SH-SY5Y (cell line): ENCODE results near the gene NMNAT2.

Source experiments
- GATA2 ChIP-seq: IDR thresholded peaks from 2 replicates; pipeline ENCODE4 v1.6.1; 2011; ENCODE audit warnings: mild to moderate bottlenecking, low read depth, low read length
- GATA3 ChIP-seq: IDR thresholded peaks from 2 replicates; pipeline ENCODE4 v1.6.1; 2011; ENCODE audit warnings: low read depth, mild to moderate bottlenecking, low read length, moderate library complexity

DNA sequence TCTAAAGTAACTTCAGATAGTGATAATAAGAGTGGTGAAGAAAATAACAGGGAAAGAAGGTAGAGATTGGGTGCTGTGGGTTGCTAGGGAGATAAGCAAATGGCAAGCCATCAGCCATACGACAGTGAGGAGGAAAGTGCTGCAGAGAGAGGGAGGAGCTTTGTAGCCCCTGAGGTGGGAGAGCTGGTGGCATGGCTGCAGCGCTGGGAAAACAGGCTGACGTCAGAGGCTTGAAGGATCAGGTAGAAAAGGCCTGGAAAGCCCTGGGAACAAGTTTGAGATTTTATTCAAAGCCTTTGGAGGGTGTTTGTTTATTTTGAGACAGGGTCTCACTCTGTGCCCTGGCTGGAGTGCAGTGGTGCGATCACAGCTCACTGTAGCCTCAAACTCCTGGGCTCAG, 109.5 kb downstream of the NMNAT2 start:
- TF ChIP-seq GATA2 (no peak), GATA3 (no peak)
